ENCODE data around the gene ATG3.

Gene ATG3

DNA sequence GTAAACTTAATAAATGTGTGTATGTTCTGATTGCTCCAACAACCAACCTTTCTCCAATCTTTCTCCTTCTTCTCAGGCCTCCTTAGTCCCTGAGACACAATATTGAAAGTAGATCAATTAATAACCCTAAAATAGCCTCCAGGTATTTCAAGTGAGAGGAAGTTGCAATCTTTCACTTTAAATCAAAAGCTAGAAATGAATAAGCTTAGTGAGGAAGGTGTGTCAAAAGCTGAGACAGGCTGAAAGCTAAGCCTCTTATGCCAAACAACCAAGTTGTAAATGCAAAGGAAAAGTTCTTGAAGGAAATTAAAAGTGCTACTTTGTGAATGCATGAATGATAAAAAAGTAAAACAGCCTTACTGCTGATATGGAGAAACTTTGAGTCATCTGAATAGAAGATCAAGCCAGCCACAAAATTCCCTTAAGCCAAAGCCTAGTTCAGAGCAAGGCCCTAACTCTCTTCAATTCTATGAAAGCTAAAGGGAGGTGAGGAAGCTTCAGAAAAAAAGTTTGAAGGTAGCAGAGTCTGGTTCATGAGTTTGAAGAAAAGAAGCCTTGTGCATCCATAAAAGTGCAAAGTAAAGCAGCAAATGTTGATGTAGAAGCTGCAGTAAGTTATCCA lies 40.6 kb upstream of the ATG3 start:
- TF ChIP-seq, protein P1, sequence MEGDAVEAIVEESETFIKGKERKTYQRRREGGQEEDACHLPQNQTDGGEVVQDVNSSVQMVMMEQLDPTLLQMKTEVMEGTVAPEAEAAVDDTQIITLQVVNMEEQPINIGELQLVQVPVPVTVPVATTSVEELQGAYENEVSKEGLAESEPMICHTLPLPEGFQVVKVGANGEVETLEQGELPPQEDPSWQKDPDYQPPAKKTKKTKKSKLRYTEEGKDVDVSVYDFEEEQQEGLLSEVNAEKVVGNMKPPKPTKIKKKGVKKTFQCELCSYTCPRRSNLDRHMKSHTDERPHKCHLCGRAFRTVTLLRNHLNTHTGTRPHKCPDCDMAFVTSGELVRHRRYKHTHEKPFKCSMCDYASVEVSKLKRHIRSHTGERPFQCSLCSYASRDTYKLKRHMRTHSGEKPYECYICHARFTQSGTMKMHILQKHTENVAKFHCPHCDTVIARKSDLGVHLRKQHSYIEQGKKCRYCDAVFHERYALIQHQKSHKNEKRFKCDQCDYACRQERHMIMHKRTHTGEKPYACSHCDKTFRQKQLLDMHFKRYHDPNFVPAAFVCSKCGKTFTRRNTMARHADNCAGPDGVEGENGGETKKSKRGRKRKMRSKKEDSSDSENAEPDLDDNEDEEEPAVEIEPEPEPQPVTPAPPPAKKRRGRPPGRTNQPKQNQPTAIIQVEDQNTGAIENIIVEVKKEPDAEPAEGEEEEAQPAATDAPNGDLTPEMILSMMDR (conservative IDR thresholded peaks at IDR 0.05; ENCODE audit: control insufficient read depth, insufficient read depth, low read depth, low read length) = no peak
- H3K4me3 ChIP-seq (ENCODE audit: control insufficient read depth, low read depth, low read length) = no peak overlapping the region
- no peak for DNase-seq (ENCODE audit: low read depth)

DNA sequence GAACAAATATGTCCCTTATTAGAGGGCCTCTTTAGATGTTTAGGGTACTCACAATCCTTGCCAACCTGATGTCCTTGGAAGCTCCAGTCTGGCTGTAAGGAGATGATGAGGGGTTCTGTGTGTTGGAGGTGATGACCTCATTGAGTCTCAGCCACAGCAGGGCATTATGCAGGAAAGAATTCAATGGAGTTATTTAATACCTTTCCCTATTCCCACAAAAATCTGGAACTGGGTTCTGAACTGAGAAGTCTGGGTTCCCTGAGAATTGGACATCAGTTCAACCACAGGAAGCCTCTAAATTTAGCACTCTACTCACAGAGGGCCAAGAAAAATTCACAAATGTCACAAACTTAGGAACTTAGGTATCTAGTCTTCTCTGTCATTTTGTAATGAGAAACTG lies 37.0 kb upstream of the ATG3 start:
- no peak for DNase-seq (ENCODE audit: low read depth)
- TF ChIP-seq, protein P1 (conservative IDR thresholded peaks at IDR 0.05; ENCODE audit: control insufficient read depth, insufficient read depth, low read depth, low read length) = no peak
- no peak overlapping the region for H3K4me3 ChIP-seq (ENCODE audit: control insufficient read depth, low read depth, low read length)

DNA sequence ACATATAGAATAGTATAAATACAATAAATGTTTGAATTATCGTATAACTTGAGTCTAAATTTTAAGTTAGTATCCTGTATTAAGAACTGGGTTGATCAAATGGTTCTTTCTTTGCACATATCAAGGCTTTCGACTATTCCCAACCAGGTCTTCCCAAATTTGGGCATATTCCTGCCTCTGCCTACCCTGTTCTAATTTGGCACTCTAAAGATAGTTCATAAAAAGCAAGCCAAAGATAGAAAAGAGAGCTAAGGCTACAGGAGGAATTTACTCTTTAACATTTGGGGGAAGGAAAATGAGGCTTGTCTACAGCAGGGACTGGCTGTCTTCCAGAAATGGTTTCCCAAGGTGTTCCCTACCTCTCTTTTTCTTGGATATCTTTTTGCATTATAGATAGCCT lies 36.2 kb upstream of the ATG3 start:
- DNase-seq (ENCODE audit: low read depth) = no peak
- TF ChIP-seq, protein P1 (conservative IDR thresholded peaks at IDR 0.05; ENCODE audit: control insufficient read depth, insufficient read depth, low read depth, low read length) = no peak
- no peak overlapping the region for H3K4me3 ChIP-seq (ENCODE audit: control insufficient read depth, low read depth, low read length)

DNA sequence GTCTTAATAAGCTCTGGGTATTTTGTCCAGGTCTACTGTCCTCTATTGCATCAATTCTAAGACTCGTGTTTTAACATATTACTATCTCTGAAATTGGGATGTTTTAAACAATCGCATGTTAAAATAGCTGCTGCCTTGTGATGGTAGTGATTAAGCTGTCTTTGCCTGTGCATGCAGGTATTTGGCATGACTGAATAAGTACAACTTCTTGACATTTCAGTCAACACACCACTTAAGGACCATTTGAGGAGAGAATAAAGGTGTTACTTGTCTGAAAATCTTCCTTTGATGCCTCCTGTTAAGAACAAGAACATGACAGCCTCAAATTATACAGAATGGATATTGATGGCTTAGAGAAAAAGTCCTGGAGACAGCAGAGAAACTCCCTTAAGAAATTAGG lies 33.1 kb upstream of the ATG3 start:
- DNase-seq (ENCODE audit: low read depth) = no peak
- TF ChIP-seq, protein P1 (conservative IDR thresholded peaks at IDR 0.05; ENCODE audit: control insufficient read depth, insufficient read depth, low read depth, low read length) = no peak
- no peak overlapping the region for H3K4me3 ChIP-seq (ENCODE audit: control insufficient read depth, low read depth, low read length)

DNA sequence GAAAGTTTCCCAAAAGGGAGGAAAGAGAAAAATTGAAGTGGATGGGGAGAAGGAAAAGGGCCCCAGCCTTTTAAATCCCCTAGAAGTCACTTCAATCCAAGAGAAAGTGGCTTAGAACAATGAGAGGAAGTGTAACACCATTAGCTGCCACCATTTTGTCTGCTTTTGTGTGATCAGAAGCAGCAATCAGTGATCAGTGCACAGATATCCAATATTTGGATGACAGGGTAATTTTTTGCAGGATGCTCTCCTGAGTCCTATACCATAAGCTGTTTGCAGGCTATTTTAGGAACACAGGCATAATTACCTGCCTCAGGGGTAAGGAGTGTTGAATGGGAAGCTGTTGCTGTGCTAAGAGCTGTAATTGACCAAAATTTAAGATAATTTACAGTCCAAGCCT lies 31.5 kb upstream of the ATG3 start:
- no peak for DNase-seq (ENCODE audit: low read depth)
- TF ChIP-seq, protein P1 (conservative IDR thresholded peaks at IDR 0.05; ENCODE audit: control insufficient read depth, insufficient read depth, low read depth, low read length) = no peak
- no peak overlapping the region for H3K4me3 ChIP-seq (ENCODE audit: control insufficient read depth, low read depth, low read length)

DNA sequence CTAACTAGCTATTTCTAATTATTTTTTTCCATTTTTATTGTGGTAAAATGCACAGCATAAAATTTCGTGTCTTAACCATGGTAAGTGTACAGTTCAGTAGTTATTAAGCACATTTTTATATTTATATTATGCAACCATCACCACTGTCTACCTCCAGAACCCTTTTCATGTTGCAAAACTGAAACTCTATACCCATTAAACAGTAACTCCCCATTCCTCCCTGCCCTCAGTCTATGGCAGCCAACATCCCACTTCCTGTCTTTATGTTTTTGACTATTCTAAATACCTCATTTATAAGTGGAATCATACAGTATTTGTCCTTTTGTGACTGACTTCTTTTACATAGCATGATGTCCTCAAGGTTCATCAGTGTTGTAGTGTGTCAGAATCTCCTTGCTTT lies 25.6 kb upstream of the ATG3 start:
- DNase-seq (ENCODE audit: low read depth) = no peak
- no peak overlapping the region for H3K4me3 ChIP-seq (ENCODE audit: control insufficient read depth, low read depth, low read length)
- TF ChIP-seq, protein P1 (conservative IDR thresholded peaks at IDR 0.05; ENCODE audit: control insufficient read depth, insufficient read depth, low read depth, low read length) = no peak

DNA sequence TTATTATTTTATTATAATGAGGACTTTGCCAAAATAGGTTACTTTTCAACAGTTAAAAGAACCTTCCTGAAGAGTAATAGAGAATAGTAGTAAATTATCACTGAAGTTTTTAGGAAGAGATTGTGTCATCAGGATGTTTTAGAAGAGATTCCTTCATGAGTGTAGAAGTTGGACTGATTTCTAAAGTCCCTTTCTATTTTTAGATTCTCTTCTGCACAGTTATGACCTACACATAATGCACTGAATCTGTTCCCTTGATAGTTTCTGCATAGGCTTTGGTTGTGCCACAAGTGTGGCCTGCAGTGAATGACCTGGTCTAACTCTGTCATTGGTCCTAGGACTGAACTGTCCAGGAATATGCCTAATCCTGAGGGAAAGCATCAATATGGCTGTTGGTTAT lies 24.0 kb upstream of the ATG3 start:
- H3K4me3 ChIP-seq (ENCODE audit: control insufficient read depth, low read depth, low read length) = no peak overlapping the region
- TF ChIP-seq, protein P1 (conservative IDR thresholded peaks at IDR 0.05; ENCODE audit: control insufficient read depth, insufficient read depth, low read depth, low read length) = no peak
- no peak for DNase-seq (ENCODE audit: low read depth)
